Thymus (tissue), 11 donors: ENCODE measurements around the gene ZNF496. TPM values are rescaled to one million over a fixed set of nuclear protein-coding genes. Genes with fewer than 3 reads are reported as not detected.
"Not testable (repeated sequence)": the region's sequence is repeated elsewhere in the genome, so short reads cannot be mapped to it uniquely, and the experiment has no call there.

Experiments
- DNase-seq, 9 donors: peaks; one replicate each; pipeline ENCODE4 v3.0.0-alpha.2; 2013; ENCODE audit warnings: low spot score in 9 of 9, low read depth in 6 of 9, missing footprints in 1 of 9
- H3K27ac ChIP-seq, 2 donors: one replicate each; pipeline ENCODE4 v1.5.1; 2013; ENCODE audit warnings: control low read depth in 1 of 2, low read depth in 1 of 2, low read length in 1 of 2, mild to moderate bottlenecking in 1 of 2, moderate library complexity in 1 of 2
- H3K27me3 ChIP-seq, 2 donors: one replicate each; pipeline ENCODE4 v1.5.1; 2013; ENCODE audit warnings: low read length in 1 of 2; ENCODE audit not compliant: control insufficient read depth in 2 of 2, insufficient read depth in 1 of 2
- H3K36me3 ChIP-seq, 2 donors: one replicate each; pipeline ENCODE4 v1.5.1; 2013; ENCODE audit warnings: low read length in 1 of 2, mild to moderate bottlenecking in 1 of 2, moderate library complexity in 1 of 2; ENCODE audit not compliant: control insufficient read depth in 2 of 2, insufficient read depth in 2 of 2
- H3K4me1 ChIP-seq, 2 donors: one replicate each; pipeline ENCODE4 v1.5.1; 2013; ENCODE audit warnings: low read length in 2 of 2; ENCODE audit not compliant: control insufficient read depth in 2 of 2, insufficient read depth in 2 of 2
- H3K4me3 ChIP-seq, 2 donors: one replicate each; pipeline ENCODE4 v1.5.1; 2013; ENCODE audit warnings: low read length in 2 of 2, control low read depth in 1 of 2, mild to moderate bottlenecking in 1 of 2
- H3K9me3 ChIP-seq, 2 donors: one replicate each; pipeline ENCODE4 v1.5.1; 2013; ENCODE audit warnings: low read length in 1 of 2, mild to moderate bottlenecking in 1 of 2; ENCODE audit not compliant: control insufficient read depth in 2 of 2, insufficient read depth in 1 of 2
- WGBS: extraction: QIAGEN DNeasy Blood & Tissue Kit; methylation state at CpG from one replicate; pipeline ENCODE4 v1.1.7; 2013; 5-methylcytosine and 5-hydroxymethylcytosine counted together
- polyA plus RNA-seq: library from polyadenylated mRNA; stranded (reverse); fragments of 200-250 nt; gene quantifications from one replicate; pipeline ENCODE4 v1.2.3, GENCODE V29; 2013
- total RNA-seq: library from RNA; stranded (reverse); fragments of 120-200 nt; gene quantifications from one replicate; pipeline ENCODE4 v1.2.4, GENCODE V29; 2013
- donor health status: healthy.

Gene ZNF496
- total and polyA plus RNA-seq, 2 donors: 21.8 to 40.0 TPM

- no peaks in the 10 kb centered on the region for H3K36me3 ChIP-seq
- 97% methylated on average over 16 of the region's 16 CpGs for WGBS
Measured at GRCh38 chr1:247371801-247372259, 40.2 kb upstream of the ZNF496 start.

GRCh38 chr1:247370786-247371732 is 39.4 kb upstream of the ZNF496 start:
- 89% methylated on average over 16 of the region's 16 CpGs for WGBS
- Histone ChIP-seq H3K27me3 (no peaks in the 10 kb centered on the region), H3K4me3 (no peak overlapping the region), H3K36me3 (no peaks in the 10 kb centered on the region), H3K27ac (no peak overlapping the region), H3K4me1 (peaks cover 2 to 5% of the 10 kb centered on the region in 2 donors), H3K9me3 (peaks cover 0 to 11% of the 10 kb centered on the region in 2 donors)
- DNase-seq: no peak

More at GRCh38 chr1:247371801-247372259, 40.2 kb upstream of the ZNF496 start:
- Histone ChIP-seq H3K27me3 (no peaks in the 10 kb centered on the region), H3K4me1 (peaks cover 2 to 5% of the 10 kb centered on the region in 2 donors), H3K27ac (no peak overlapping the region), H3K9me3 (peaks cover 0 to 4% of the 10 kb centered on the region in 2 donors), H3K4me3 (no peak overlapping the region)
- no peak for DNase-seq

- H3K27me3 ChIP-seq: no peaks in the 10 kb centered on the region
- no peak for DNase-seq
- H3K4me1 ChIP-seq: peaks cover 2 to 4% of the 10 kb centered on the region in 2 donors
- no peaks in the 10 kb centered on the region for H3K36me3 ChIP-seq
- no peak overlapping the region for H3K4me3 ChIP-seq
- H3K9me3 ChIP-seq: peaks cover 0 to 28% of the 10 kb centered on the region in 2 donors
- no peak overlapping the region for H3K27ac ChIP-seq
- WGBS: 68% methylated on average over 7 of the region's 7 CpGs
Measured at GRCh38 chr1:247368490-247369145, 37.0 kb upstream of the ZNF496 start.

- 94% methylated on average over 6 of the region's 6 CpGs for WGBS
- H3K27me3 ChIP-seq: no peaks in the 10 kb centered on the region
- no peak overlapping the region for H3K4me3 ChIP-seq
- peaks cover 2% of the 10 kb centered on the region in 2 donors for H3K4me1 ChIP-seq
- peaks cover 0 to 28% of the 10 kb centered on the region in 2 donors for H3K9me3 ChIP-seq
- H3K27ac ChIP-seq: no peak overlapping the region
- DNase-seq: no peak
- H3K36me3 ChIP-seq: no peaks in the 10 kb centered on the region
Measured at GRCh38 chr1:247367786-247368422, 36.2 kb upstream of the ZNF496 start.

GRCh38 chr1:247366926-247367645 is 35.4 kb upstream of the ZNF496 start:
- no peak overlapping the region for H3K27ac ChIP-seq
- DNase-seq: no peak
- no peaks in the 10 kb centered on the region for H3K36me3 ChIP-seq
- H3K4me1 ChIP-seq: no peaks in the 10 kb centered on the region
- H3K27me3 ChIP-seq: no peaks in the 10 kb centered on the region
- WGBS: 93% methylated on average over 4 of the region's 4 CpGs
- H3K9me3 ChIP-seq: peaks cover 0 to 28% of the 10 kb centered on the region in 2 donors
- no peak overlapping the region for H3K4me3 ChIP-seq

GRCh38 chr1:247366345-247366744 is 34.7 kb upstream of the ZNF496 start:
- not testable (repeated sequence) for H3K4me1 ChIP-seq, H3K27me3 ChIP-seq, H3K27ac ChIP-seq, H3K4me3 ChIP-seq, H3K36me3 ChIP-seq, DNase-seq
- WGBS: 100% methylated on average over 1 of the region's 1 CpG
- peaks cover 0 to 28% of the 10 kb centered on the region in 2 donors for H3K9me3 ChIP-seq

- Histone ChIP-seq H3K36me3 (no peaks in the 10 kb centered on the region), H3K27ac (no peak overlapping the region), H3K4me1 (peaks cover 0 to 6% of the 10 kb centered on the region in 2 donors), H3K9me3 (peaks cover 0 to 28% of the 10 kb centered on the region in 2 donors), H3K27me3 (no peaks in the 10 kb centered on the region), H3K4me3 (no peak overlapping the region)
- DNase-seq: no peak
- 97% methylated on average over 7 of the region's 7 CpGs for WGBS
Measured at GRCh38 chr1:247365023-247365422, 33.4 kb upstream of the ZNF496 start.

GRCh38 chr1:247363000-247363399 is 31.3 kb upstream of the ZNF496 start:
- DNase-seq, H3K27ac ChIP-seq, H3K36me3 ChIP-seq, H3K4me1 ChIP-seq, H3K27me3 ChIP-seq, H3K4me3 ChIP-seq: not testable (repeated sequence)
- H3K9me3 ChIP-seq: peaks cover 0 to 28% of the 10 kb centered on the region in 2 donors
- 97% methylated on average over 1 of the region's 1 CpG for WGBS
